GM21360 (cell line): ENCODE data around the gene DKK2.

ENCODE experiments used
- ATAC-seq: cut with Tn5 transposase; IDR thresholded peaks from one replicate; pipeline ENCODE4 v1.9.1; 2021; ENCODE audit warnings: mild to moderate bottlenecking, moderate library complexity; ENCODE audit not compliant: unreplicated experiment

The DKK2 gene

GRCh38 chr4:107017443-107018343 is 18.4 kb downstream of the DKK2 start:
- ATAC-seq, result no peak

GRCh38 chr4:107011312-107011711 is 24.8 kb downstream of the DKK2 start:
- no peak for ATAC-seq

- ATAC-seq, result no peak
Observed at GRCh38 chr4:107009196-107009968, 26.7 kb downstream of the DKK2 start.

- ATAC-seq, result no peak
Observed at GRCh38 chr4:107008115-107008514, 28.0 kb downstream of the DKK2 start.

- ATAC-seq, result peak; percentile 69
Observed at GRCh38 chr4:107006218-107006617, 29.9 kb downstream of the DKK2 start.

GRCh38 chr4:106996490-106996889 is 39.6 kb downstream of the DKK2 start:
- ATAC-seq, result no peak

GRCh38 chr4:106993827-106994226 is 42.3 kb downstream of the DKK2 start:
- ATAC-seq, result no peak

- ATAC-seq, result no peak
Observed at GRCh38 chr4:106987311-106987710, 48.8 kb downstream of the DKK2 start.

GRCh38 chr4:106986486-106986885 is 49.6 kb downstream of the DKK2 start:
- no peak for ATAC-seq

- no peak for ATAC-seq
Observed at GRCh38 chr4:106985830-106986229, 50.3 kb downstream of the DKK2 start.

GRCh38 chr4:106982711-106983211 is 53.4 kb downstream of the DKK2 start:
- ATAC-seq, result no peak

GRCh38 chr4:106981431-106981830 is 54.7 kb downstream of the DKK2 start:
- ATAC-seq, result no peak

- ATAC-seq, result no peak
Observed at GRCh38 chr4:106979476-106979875, 56.6 kb downstream of the DKK2 start.

GRCh38 chr4:106978046-106978774 is 57.9 kb downstream of the DKK2 start:
- ATAC-seq, result no peak

- ATAC-seq, result no peak
Observed at GRCh38 chr4:106971636-106972035, 64.5 kb downstream of the DKK2 start.

- ATAC-seq, result no peak
Observed at GRCh38 chr4:106967892-106968291, 68.2 kb downstream of the DKK2 start.

- no peak for ATAC-seq
Observed at GRCh38 chr4:106953036-106953705, 82.9 kb downstream of the DKK2 start.

- no peak for ATAC-seq
Observed at GRCh38 chr4:106951891-106952290, 84.2 kb downstream of the DKK2 start.

- ATAC-seq, result no peak
Observed at GRCh38 chr4:106941841-106942240, 94.3 kb downstream of the DKK2 start.

GRCh38 chr4:106930522-106930921 is 105.6 kb downstream of the DKK2 start:
- no peak for ATAC-seq

GRCh38 chr4:106929248-106929647 is 106.9 kb downstream of the DKK2 start:
- ATAC-seq, result no peak
